ENCODE data around the gene SHISA5.

The SHISA5 gene

DNA sequence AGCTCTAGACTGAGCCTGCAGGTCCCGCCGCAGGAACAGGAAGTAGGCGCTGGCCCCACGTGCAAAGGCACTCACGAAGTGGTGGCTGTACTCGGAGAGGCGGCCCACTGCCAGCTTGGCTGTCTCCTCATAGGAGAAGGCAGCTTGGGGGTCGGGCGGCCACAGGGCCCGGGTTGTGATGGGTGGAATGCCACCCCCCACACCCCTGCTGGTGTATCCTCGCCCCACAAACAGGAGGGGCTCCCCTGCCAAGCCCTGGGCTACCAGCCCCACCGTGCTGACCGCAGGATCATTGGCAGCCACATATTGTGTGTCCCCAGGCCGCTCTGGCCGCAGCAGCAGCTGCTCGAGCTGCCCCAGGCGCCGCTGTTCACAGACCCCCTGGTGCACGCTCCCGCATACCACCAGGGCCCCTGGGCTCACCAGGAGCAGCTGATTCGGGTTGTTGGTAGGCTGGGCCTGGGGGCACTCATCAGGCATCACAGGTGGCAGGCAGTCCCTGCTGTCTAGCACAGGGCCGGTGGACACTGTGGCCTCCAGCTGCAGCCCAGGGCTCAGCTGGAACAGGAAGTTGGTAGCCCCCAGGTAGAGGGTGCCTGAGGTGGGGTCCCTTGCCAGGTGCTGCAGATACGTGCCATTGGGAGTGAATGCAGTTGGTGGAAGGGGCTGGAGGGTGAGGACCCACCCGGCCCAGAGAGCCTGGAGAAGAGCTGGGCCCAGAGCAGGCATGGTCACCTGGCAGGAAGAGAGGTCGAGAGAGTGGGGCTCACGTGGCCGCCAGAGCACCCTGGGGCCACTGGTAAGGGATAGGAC, 79.9 kb downstream of the SHISA5 start:
- TF ChIP-seq, protein P1, sequence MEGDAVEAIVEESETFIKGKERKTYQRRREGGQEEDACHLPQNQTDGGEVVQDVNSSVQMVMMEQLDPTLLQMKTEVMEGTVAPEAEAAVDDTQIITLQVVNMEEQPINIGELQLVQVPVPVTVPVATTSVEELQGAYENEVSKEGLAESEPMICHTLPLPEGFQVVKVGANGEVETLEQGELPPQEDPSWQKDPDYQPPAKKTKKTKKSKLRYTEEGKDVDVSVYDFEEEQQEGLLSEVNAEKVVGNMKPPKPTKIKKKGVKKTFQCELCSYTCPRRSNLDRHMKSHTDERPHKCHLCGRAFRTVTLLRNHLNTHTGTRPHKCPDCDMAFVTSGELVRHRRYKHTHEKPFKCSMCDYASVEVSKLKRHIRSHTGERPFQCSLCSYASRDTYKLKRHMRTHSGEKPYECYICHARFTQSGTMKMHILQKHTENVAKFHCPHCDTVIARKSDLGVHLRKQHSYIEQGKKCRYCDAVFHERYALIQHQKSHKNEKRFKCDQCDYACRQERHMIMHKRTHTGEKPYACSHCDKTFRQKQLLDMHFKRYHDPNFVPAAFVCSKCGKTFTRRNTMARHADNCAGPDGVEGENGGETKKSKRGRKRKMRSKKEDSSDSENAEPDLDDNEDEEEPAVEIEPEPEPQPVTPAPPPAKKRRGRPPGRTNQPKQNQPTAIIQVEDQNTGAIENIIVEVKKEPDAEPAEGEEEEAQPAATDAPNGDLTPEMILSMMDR (IDR thresholded peaks at IDR 0.05; ENCODE audit: low read depth, low read length), result no peak
- in situ Hi-C loops (cut with HindIII; ENCODE audit: low sequenced_read_pairs), result no loop called here
- DNase-seq (ENCODE audit: low read depth, low spot score), result no peak
- H3K4me3 ChIP-seq (ENCODE audit: low read depth, low read length), result no peak overlapping the region

DNA sequence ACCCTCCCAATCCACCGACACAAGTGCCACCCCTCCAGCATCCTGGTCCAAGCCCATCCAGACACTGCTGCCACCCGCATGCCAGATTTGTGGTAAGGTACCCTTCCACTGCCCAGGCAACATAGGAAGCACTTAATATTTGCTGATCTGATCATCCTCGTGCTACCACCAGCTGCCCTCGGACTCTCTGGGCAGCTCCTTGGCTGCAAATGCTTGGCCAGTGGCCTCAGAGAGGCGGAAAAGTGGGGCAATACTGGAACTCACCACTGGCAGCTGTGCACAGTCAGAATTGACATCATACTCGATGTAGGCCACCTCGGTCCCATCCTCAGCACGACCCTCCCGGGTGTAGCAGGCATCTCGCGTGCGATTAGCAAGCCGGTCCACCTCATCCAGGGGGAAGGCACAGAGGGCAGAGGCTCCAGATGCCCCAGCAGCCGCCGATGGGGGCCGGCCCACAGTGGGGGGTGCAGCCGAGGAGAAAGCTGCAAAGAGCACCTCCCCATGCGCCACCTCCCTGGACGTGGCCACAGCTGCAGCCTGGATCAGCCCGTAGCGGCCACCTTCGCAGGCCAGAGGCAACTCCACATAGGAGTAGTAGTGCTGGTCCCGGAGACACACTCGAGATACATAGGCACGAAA, 80.6 kb downstream of the SHISA5 start:
- TF ChIP-seq, protein P1 (IDR thresholded peaks at IDR 0.05; ENCODE audit: low read depth, low read length), result no peak
- no peak for DNase-seq (ENCODE audit: low read depth, low spot score)
- in situ Hi-C loops (cut with HindIII; ENCODE audit: low sequenced_read_pairs), result no loop called here
- H3K4me3 ChIP-seq (ENCODE audit: low read depth, low read length), result no peak overlapping the region

DNA sequence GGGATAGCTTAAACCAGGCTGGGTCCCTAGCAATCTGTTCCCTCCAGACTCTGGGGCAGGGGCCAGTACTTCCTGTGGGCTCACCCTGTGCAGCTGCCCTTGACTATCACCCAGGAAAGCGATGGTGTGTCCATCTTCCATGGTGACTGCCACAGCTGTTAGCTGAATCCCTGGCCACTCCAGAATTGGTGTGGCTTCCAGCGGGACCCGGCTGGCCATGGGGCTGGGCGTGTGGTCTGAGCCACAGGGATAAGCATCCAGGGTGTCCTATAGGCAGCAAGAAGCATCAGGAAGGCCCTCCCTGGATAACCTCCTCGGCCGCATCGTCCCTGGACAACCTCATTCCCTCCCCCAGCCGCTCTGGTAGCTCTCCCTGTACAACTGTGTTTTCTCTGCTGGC, 81.3 kb downstream of the SHISA5 start:
- TF ChIP-seq, protein P1 (IDR thresholded peaks at IDR 0.05; ENCODE audit: low read depth, low read length), result no peak
- in situ Hi-C loops (cut with HindIII; ENCODE audit: low sequenced_read_pairs), result no loop called here
- no peak overlapping the region for H3K4me3 ChIP-seq (ENCODE audit: low read depth, low read length)
- no peak for DNase-seq (ENCODE audit: low read depth, low spot score)

DNA sequence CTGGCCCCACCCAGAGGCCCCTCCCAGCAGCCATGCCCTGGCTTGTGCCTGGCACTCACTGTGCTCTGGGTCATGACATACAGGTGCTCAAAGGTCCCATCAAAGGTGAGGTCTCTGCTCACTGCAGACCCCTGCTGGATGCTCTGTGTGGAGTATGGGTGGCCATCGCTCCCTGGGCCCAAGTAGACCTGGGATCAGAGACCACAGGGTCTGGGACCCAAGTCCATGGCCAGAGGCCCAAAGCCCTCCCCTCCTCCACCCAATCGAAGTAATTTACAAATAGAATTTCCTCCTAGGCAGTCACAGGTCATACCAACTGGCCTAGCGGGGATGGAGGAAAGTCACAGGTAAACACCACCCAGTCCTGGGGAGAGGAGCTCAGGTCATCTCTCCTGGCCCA, 81.7 kb downstream of the SHISA5 start:
- H3K4me3 ChIP-seq (ENCODE audit: low read depth, low read length), result no peak overlapping the region
- in situ Hi-C loops (cut with HindIII; ENCODE audit: low sequenced_read_pairs), result no loop called here
- no peak for DNase-seq (ENCODE audit: low read depth, low spot score)
- TF ChIP-seq, protein P1 (IDR thresholded peaks at IDR 0.05; ENCODE audit: low read depth, low read length), result peak; percentile 6

DNA sequence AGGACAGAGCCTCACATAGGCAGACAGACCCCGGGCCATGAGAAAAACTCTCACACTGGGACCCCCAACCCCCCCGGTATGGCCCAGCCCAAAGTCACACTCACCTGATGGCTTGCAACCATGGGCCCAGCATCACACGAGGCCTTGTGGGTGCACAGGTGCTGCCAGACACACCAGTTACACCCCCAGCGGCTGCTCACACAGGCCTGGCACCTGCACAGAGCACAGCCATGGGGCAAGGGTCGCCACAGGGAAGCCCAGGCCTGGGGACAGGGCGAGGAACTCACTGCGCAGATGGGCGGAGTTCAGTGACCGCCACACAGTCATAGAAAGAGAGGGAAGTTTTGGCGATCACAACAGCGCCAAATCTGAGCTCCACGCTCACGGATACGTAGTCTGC, 83.4 kb downstream of the SHISA5 start:
- TF ChIP-seq, protein P1 (IDR thresholded peaks at IDR 0.05; ENCODE audit: low read depth, low read length), result no peak
- in situ Hi-C loops (cut with HindIII; ENCODE audit: low sequenced_read_pairs), result no loop called here
- no peak overlapping the region for H3K4me3 ChIP-seq (ENCODE audit: low read depth, low read length)
- no peak for DNase-seq (ENCODE audit: low read depth, low spot score)

DNA sequence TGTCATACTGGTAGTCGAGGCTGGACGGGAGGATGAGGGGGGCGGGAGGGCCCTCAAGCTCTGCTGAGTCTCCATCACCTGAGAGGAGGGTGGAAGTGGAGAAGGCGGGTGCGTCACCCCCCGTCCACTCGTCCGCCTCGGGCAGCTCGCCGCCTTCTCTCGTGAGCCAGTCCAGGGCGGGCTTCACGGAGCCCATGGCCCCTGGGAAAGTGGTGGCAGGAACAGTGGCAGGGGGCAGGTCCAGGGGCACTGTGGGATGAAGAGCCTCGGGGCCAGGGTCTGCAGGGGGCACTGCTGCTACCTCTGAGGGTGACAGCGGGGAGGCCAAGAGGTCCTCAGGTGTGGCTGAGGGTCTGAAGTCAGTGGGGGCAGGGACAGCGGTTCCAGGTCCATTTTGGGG, 84.4 kb downstream of the SHISA5 start:
- in situ Hi-C loops (cut with HindIII; ENCODE audit: low sequenced_read_pairs), result no loop called here
- no peak overlapping the region for H3K4me3 ChIP-seq (ENCODE audit: low read depth, low read length)

More for the DNA sequence above, 84.4 kb downstream of the SHISA5 start:
- DNase-seq (ENCODE audit: low read depth, low spot score), result no peak
- TF ChIP-seq, protein P1 (IDR thresholded peaks at IDR 0.05; ENCODE audit: low read depth, low read length), result no peak
